ENCODE measurements around the gene NME8. TPM values are rescaled to one million over a fixed set of nuclear protein-coding genes. Genes with fewer than 3 reads are reported as not detected.
"Not testable (repeated sequence)": the region's sequence is repeated elsewhere in the genome, so short reads cannot be mapped to it uniquely, and the experiment has no call there.

The NME8 gene, protein sequence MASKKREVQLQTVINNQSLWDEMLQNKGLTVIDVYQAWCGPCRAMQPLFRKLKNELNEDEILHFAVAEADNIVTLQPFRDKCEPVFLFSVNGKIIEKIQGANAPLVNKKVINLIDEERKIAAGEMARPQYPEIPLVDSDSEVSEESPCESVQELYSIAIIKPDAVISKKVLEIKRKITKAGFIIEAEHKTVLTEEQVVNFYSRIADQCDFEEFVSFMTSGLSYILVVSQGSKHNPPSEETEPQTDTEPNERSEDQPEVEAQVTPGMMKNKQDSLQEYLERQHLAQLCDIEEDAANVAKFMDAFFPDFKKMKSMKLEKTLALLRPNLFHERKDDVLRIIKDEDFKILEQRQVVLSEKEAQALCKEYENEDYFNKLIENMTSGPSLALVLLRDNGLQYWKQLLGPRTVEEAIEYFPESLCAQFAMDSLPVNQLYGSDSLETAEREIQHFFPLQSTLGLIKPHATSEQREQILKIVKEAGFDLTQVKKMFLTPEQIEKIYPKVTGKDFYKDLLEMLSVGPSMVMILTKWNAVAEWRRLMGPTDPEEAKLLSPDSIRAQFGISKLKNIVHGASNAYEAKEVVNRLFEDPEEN
- not detected in 2 replicates for total RNA-seq

DNA sequence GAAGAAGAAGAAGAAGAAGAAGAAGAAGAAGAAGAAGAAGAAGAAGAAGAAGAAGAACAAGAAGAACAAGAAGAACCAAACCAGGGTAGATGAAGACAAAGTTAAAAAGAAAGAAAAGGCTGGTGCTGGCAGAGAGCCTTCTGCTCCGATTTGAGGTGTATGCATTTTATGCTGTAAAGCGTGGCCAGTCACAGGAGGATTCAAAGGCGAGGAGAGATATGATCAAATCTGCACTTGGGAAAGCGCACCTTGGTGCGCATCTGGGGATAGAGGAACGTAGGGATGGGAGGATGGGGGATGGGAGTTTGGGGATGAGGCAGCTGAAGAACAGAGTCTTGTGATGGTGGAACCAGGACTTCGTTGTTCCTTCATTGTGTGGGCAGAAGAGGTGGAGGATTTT is at the start of gene NME8:
NME8 (plus strand) TSS at position 301 of the 400 bp plus-strand sequence. CDS start 1,670 bp downstream, outside the sequence.
- no peak for DNase-seq (ENCODE audit: low read depth in 2 of 2)

DNA sequence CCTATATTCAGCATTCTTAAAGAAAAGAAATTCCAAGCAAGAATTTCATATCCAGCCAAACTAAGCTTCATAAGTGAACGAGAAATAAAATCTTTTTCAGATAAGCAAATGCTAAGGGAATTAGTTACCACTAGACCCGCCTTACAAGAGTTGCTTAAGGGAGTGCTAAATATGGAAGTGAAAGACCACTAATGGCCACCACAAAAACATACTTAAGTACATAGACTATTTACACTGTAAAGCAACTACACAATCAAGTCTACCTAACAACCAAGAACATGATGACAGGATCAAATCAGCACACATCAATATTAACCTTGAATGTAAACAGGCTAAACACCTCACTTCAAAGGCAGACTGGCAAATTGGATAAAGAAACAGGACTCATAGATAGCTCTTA is 42.2 kb upstream of the NME8 start:
- DNase-seq (ENCODE audit: low read depth in 2 of 2), result no peak

DNA sequence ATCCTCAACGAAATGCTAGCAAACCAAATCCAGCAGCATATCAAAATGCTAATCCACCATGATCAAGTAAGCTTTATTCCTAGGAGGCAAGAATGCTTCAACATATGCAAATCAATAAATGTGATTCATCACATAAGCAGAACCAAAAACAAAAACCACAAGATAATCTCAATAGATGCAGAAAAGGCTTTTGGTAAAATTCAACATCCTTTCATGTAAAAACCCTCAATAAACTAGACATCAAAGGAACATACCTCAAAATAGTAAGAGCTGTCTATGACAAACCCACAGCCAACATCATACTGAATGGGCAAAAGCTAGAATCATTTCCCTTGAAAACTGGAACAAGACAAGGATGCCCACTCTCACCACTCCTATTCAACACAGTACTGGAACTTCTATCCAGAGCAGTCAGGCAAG is 36.2 kb upstream of the NME8 start:
- DNase-seq (ENCODE audit: low read depth in 2 of 2), result not testable (repeated sequence)

DNA sequence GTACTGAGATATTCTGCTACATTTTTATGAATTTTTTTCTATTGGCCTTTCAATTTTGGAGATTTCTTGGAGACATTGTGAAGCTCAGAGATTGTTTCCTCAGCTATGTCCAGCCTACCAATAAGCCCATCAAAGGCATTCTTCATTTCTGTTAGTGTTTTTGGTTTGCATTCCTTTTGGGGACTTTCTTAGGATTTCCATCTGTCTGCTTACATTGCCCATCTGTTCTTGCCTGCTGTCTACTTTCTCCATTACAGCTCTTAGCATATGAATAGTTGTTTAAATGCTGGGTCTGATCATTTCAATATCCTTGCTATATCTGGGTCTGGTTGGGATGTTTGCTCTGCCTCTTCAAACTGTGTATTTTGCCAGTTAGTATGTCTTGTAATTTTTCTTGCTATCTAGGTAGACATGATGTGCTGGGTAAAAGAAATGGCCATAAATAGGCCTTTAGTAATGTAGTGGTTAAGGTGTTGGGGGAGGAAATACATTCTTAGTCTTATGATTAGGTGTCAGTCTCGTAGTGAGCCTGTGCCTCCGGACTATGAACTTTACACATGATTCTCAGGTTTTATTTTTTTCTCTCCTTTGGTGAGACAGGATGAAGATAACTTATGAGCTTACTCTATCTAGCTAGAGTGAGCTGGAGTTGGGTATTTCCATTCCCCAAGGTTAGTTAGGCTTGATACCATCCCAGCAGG is 32.6 kb upstream of the NME8 start:
- DNase-seq (ENCODE audit: low read depth in 2 of 2), result no peak

DNA sequence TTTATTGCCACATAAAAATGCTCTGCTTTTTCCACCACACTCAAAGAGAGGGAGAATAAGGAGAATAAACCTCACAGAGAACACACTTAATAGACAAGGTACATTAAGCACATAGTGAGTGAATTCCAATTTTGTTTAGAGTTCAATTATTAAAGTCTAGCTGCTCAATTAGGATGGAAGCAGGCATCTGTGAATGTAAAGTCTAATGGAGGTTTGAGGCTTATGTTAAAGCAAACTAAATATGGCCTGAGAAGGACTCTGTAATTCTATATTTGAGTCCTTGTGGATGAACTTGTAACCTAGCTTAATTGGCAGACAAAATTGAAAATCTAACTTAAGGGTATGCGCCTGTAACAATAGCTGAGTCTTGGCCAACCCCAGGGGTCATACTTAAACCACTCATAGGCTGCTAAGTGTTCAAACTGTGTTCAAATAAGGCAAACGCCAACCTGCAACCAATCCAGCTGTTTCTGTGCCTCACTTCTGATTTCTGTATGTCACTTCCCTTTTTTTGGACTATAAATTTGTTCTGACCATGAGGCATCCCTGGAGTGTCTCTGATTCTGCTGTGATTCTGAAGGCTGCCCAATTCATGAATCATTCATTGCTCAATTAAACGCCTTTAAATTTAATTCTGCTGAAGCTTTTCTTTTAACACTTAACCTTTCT is 31.3 kb upstream of the NME8 start:
- no peak for DNase-seq (ENCODE audit: low read depth in 2 of 2)

DNA sequence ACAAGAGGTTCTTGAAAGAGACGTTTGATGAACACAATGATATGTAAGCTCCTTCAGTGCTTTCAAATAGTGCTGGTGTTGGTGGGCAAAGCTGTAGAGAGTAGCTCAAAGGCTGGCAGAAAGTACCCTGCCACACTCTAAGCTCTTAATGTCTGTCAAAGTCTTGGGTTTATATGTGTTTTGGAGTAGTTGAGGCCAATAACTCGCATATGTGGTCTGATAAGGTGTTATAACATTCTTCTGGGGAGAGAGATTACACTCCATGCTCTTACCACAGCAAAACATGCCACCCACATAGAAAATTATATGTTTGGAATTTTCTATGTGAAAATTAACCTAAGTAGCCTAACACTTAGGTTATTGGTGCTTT is 30.8 kb upstream of the NME8 start:
- DNase-seq (ENCODE audit: low read depth in 2 of 2), result no peak

DNA sequence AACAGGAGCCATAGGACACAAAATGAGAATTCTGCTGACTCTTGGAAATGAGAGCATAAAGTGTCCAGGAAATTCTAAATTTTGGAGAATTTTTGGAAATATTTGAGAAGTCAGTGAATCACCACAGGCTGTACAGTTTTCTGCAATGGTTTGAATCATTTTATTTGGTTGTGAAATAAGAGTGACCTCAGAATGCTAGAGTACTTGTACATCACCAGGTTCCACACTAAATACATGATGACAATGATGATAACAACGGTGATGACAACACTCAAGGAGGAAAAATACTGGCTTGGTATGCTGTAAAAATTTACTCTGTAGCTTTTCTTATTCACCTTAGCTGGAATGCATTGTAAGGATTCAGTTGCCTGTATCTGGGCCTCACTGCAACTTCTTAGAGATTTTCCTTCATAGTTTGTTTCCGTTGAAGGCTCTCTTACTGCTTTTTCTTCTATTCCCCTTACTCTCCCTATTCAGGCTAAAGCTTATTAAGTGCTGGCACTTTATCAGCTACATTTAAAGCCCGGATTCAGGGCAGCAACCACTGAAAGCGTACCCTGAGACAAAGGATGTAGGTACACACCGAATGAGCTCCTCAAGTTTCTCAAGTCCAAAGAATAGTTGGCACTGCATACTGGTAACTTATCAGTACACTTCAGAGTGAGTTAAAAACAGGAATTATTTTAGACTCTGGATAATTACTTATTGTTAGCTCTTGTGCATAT is 30.2 kb upstream of the NME8 start:
- DNase-seq (ENCODE audit: low read depth in 2 of 2), result no peak

DNA sequence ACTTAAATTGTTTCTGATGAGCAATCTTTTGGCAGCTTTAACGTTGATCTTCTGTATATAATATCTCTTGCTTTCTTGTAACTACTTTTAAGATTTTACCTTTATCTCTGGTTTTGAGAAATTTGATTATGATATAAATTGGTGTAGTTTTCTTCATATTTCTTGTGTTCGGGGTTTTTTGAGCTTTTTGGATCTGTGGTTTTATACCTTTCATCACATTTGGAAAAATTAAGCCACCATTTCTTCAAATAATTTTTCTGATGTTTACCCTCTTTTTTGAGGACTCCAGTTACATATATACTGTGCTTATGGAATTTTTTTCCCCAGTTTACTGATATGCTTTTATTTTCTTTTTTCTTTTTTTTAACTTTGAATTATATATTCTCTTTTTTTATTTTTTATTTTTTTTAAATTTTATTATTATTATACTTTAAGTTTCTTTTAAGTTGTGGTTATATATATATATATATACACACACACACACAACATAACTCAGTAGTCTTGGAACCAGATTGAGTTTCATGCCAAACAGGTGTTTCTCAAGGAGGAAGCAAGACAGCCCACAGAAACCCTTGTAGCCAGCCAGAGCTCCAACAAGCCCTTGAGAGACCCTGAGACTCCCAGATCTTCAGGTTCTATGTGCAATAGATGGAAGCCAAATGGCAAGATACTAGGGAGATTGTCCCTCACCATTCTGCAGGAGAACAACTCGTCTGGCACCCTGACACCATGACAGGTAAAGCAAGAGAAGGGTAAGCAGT is 27.5 kb upstream of the NME8 start:
- no peak for DNase-seq (ENCODE audit: low read depth in 2 of 2)

DNA sequence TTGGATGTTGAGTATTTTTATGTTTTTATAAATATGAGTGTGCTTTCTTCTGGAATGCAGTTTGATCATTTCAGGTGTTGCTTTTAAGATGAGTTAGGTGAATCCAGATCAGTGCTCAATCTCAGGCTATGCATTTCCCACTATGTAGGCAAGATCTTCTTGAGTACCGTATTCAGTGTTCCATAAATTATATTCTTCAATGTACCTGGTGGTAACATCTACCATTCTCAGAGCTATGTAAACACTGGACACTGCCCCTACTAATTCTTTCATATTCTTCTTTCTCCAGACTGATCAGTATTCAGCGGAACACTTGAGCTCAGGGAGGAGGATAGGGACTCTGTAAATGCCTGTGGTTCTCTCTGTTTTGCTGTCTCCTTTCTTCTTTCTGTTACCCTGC is 25.5 kb upstream of the NME8 start:
- no peak for DNase-seq (ENCODE audit: low read depth in 2 of 2)

DNA sequence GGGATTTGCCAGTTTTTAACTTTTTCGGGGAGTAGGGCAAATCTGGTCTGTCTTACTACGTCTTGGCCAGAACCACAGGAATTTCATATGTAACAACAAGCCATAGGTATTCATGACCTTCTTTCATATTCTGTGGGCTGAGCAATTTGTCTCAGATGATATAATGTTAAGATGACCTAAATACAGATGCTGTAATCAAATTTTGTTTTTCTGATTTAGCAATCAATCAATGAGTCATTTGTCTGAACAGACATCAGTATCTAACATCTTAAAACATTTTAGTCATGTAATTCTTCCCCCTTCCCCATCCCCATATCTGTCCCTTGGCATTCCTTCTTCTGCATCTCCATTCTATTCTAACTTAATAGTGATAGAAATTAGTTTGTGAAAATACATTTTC is 24.8 kb upstream of the NME8 start:
- DNase-seq (ENCODE audit: low read depth in 2 of 2), result no peak

DNA sequence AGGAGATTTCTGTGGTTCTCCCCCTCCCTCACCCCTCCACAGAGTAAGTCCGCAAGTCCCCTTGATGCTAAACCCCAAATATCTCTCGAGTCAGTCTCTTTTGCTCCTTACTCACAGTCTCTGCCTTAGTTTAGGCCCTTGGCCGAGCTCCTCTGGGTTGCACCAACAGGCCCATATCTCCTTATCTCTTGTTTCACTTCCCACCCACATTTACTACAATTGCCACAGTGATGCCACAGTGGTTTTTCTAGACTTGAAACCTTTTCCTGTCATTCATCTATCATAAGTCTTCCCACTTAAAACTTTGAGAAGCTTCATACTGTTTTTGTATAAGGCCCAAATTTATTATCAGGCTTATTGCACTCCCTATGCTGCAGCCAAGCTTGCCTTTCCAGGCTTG is 23.4 kb upstream of the NME8 start:
- DNase-seq (ENCODE audit: low read depth in 2 of 2), result no peak

DNA sequence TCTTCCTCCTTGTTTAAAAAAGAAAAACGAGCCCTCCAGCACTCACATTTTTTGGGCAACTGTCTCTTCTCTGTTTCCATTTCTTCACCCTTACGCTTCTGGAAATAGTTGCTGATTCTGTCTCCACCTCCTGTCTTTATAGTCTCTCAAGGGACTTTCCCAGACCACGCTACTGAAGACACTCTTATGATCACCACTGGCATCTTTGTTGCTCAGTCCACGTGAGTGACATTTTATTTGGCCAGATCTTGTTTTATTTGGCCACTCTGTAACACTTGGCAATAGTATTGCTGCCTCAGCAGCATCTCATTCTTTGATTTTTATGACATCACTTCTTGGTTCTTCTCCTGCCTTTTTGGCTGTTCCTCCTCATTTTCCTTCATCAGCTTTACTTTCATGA is 21.6 kb upstream of the NME8 start:
- DNase-seq (ENCODE audit: low read depth in 2 of 2), result no peak

DNA sequence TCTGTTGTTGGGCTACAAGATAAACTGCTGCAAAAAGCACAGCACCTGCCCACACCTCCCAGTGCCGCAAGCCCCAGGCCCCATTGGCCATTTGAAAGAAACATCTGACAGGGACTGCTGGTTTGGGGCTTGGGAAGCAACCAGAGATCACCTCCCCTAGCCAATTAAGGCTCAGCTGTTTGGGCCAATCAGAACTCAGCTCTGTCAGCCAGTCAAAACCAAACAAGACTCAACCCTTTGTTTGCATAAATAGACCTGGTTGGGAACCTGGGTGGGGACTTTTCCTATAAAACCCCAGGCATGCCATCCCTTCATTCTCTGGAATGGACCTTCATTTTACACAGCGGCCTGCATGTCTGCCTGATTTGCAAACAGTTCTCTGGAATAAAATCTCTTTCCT is 17.2 kb upstream of the NME8 start:
- no peak for DNase-seq (ENCODE audit: low read depth in 2 of 2)

DNA sequence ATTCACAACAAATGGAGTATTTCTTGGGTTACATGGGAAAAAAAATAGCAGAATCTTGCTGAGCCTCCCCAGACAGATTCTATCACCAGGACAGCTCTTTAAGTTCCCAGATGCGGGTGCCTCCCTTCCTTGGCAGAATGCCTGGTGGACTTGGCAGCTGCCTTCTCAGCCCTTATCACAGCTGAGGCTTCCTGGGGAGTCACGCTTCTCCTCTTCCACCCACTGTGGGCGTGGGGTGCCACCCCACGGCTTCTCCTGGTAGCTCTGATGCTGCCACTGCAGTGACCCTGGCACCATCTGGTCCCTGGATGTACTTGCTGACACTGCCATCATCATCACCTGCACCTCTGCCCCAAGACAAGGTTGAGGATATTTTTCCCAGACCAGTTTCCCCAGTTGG is 16.2 kb upstream of the NME8 start:
- DNase-seq (ENCODE audit: low read depth in 2 of 2), result peak in 1 of 2 donors; percentile 29

DNA sequence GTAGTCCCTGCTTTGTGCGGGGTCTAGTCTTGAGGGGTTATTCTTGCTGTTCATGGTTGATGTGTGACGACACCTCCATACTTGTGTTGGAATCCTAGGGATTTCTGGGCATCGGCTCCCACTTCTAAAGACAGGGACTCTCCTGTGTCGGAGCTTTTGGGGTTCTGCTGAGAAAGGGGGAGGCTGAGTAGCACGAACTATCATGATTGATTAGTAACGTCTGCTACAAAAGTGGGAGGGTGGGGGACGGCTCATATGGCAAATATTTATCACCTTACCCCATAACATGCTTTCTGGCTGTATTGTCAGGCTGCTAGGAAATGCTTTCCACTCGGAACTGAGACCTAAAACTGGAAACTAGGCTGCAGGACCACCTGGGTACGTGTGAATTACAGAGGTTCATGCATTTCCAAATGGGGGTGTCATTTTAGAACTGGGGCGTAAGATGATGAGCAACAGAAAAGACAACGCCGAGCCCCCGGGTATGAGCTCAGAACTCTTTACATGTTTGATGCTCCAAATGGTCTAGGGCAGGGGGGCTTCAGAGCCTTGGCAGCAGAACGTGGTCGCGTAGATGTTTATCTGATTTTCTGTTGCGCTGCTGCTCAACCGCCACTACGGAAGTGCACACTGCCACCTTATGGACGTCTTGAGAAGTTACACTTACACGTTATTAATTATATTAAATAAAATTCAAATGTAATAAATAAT is 15.1 kb upstream of the NME8 start:
- peak; percentile 39 to 70 for DNase-seq (ENCODE audit: low read depth in 2 of 2)

DNA sequence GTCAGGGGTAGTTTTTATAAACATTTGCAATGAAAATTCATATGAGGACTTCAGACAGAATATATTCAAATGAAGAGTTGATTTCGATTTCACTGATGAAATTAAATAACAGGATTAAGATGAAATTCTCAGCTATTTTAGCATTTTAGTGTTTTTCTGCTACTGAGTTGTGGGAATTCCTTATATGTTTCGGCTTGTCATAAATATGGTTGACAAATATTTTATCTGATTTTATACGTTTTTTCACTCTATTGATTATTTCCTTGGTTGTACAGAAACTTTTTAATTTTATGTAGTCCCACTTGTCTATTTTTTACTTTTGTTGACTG is 14.6 kb upstream of the NME8 start:
- DNase-seq (ENCODE audit: low read depth in 2 of 2), result no peak

DNA sequence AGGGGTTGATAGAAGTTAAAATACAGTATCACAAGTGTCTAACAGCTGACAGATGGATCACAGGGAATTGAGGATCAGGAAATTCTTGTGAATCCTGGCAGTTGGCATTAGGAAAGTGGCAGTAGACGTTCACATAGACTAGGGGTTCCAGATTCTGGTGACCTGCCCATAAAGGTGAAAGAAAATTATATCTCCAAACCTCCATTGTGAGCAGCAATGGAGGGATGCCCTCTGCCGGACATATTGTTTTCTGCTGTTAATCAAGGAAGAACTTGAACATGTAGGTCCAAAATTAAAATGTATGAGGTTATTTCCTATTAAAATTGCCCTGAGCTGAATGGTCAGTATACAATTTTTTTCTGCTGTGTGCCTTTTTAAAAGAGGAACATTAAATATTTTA is 5.1 kb downstream of the NME8 start:
- peak in 1 of 2 donors; percentile 17 for DNase-seq (ENCODE audit: low read depth in 2 of 2)

DNA sequence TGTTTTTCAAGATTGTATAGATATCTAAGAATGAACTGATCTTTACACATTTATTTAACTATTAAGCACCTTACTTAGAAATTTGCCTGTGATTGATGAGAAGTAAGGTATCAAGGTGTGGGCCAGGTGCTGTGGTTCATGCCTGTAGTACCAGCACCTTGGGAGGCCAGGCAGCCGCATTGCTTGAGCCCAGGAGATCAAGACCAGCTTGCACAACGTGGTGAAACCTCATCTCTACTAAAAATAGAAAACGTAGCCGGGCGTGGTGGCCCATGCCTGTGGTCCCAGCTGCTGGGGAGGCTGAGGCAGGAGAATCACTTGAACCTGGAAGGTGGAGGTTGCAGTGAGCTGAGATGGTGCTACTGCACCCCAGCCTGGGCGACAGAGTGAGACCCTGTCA is 33.7 kb downstream of the NME8 start:
- DNase-seq (ENCODE audit: low read depth in 2 of 2), result no peak

DNA sequence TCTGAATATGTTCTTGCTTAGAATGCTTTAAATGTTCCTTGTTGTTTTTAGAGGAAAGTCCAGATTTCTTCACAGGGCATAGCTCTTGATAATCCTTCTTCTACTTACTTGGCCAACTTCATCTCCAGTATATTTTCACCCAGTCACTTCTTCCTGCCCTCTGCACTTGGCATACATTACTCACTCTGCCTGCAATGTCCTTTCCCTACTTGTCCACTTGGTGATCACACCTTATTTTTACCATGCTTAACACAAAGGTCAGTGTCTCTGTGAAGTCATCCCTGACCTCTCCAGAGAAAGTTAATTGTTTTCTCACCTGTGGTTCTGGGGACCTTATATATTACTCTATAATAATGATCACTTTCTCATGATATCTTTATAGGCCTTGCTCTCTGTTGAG is 45.0 kb downstream of the NME8 start:
- no peak for DNase-seq (ENCODE audit: low read depth in 2 of 2)

DNA sequence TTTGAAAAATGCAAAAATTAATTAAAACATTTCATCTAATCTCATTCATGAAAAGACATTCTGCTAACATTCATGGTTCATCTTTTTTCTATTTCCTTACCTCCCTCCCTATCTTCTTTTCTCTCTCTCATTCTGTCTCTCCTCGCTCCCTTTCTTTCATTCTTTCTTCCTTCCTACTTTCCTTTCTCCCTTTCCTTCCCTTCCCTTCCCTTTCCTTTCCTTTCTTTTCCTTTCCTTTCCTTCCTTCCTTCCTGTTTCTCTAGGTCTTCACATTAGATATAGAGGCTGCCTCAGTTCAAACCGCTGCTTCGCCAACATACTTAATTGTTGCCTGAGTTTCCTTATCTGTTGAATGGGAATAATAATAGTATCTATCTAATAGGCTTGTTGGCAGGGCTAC is 46.3 kb downstream of the NME8 start:
- DNase-seq (ENCODE audit: low read depth in 2 of 2), result no peak

All from dermis microvascular lymphatic vessel endothelial cell (primary cell).